ENCODE results near the gene KCNJ10.

Gene KCNJ10

GRCh38 chr1:160101037-160101716 is 31.2 kb upstream of the KCNJ10 start:
- DNase-seq (ENCODE audit: low read depth, low spot score) = peak; percentile 78
- no peak overlapping the region for H3K4me3 ChIP-seq (ENCODE audit: low read length)

- DNase-seq (ENCODE audit: low read depth, low spot score) = no peak
- no peak overlapping the region for H3K4me3 ChIP-seq (ENCODE audit: low read length)
Measured at GRCh38 chr1:160099716-160100375, 29.9 kb upstream of the KCNJ10 start.

- H3K4me3 ChIP-seq (ENCODE audit: low read length) = peak overlapping the region; percentile 44
- peak; percentile 88 for DNase-seq (ENCODE audit: low read depth, low spot score)
Measured at GRCh38 chr1:160098852-160099561, 29.0 kb upstream of the KCNJ10 start.

- peak within 1 kb of the TSS; percentile 88 for H3K4me3 ChIP-seq (ENCODE audit: low read length)
- peak; percentile 90 for DNase-seq (ENCODE audit: low read depth, low spot score)
Measured at GRCh38 chr1:160097911-160098851, 28.2 kb upstream of the KCNJ10 start, which contains the start of gene IGSF8. Gene IGSF8, minus strand, starts transcription at chr1:160098619. Its CDS starts 147 bp downstream, at chr1:160098472.

- no peak for DNase-seq (ENCODE audit: low read depth, low spot score)
- H3K4me3 ChIP-seq (ENCODE audit: low read length) = peak overlapping the region; percentile 88
Measured at GRCh38 chr1:160097151-160097910, 27.4 kb upstream of the KCNJ10 start.

- no peak for DNase-seq (ENCODE audit: low read depth, low spot score)
- no peak overlapping the region for H3K4me3 ChIP-seq (ENCODE audit: low read length)
Measured at GRCh38 chr1:160096274-160097116, 26.5 kb upstream of the KCNJ10 start.

GRCh38 chr1:160095382-160096105 is 25.6 kb upstream of the KCNJ10 start:
- H3K4me3 ChIP-seq (ENCODE audit: low read length) = no peak overlapping the region
- DNase-seq (ENCODE audit: low read depth, low spot score) = no peak

GRCh38 chr1:160094806-160095205 is 24.8 kb upstream of the KCNJ10 start:
- no peak overlapping the region for H3K4me3 ChIP-seq (ENCODE audit: low read length)
- DNase-seq (ENCODE audit: low read depth, low spot score) = no peak

GRCh38 chr1:160094291-160094625 is 24.3 kb upstream of the KCNJ10 start:
- DNase-seq (ENCODE audit: low read depth, low spot score) = no peak
- H3K4me3 ChIP-seq (ENCODE audit: low read length) = no peak overlapping the region

GRCh38 chr1:160093624-160094290 is 23.8 kb upstream of the KCNJ10 start:
- DNase-seq (ENCODE audit: low read depth, low spot score) = no peak

GRCh38 chr1:160093069-160093395 is 23.1 kb upstream of the KCNJ10 start:
- H3K4me3 ChIP-seq (ENCODE audit: low read length) = no peak overlapping the region

More at GRCh38 chr1:160093624-160094290, 23.8 kb upstream of the KCNJ10 start:
- H3K4me3 ChIP-seq (ENCODE audit: low read length) = no peak overlapping the region

GRCh38 chr1:160092366-160093068 is 22.6 kb upstream of the KCNJ10 start:
- H3K4me3 ChIP-seq (ENCODE audit: low read length) = no peak overlapping the region
- no peak for DNase-seq (ENCODE audit: low read depth, low spot score)

More at GRCh38 chr1:160093069-160093395, 23.1 kb upstream of the KCNJ10 start:
- no peak for DNase-seq (ENCODE audit: low read depth, low spot score)

- DNase-seq (ENCODE audit: low read depth, low spot score) = no peak
Measured at GRCh38 chr1:160091666-160092223, 21.8 kb upstream of the KCNJ10 start.

GRCh38 chr1:160090760-160091159 is 20.8 kb upstream of the KCNJ10 start:
- DNase-seq (ENCODE audit: low read depth, low spot score) = no peak

More at GRCh38 chr1:160091666-160092223, 21.8 kb upstream of the KCNJ10 start:
- H3K4me3 ChIP-seq (ENCODE audit: low read length) = no peak overlapping the region

GRCh38 chr1:160089883-160090282 is 19.9 kb upstream of the KCNJ10 start:
- H3K4me3 ChIP-seq (ENCODE audit: low read length) = no peak overlapping the region
- DNase-seq (ENCODE audit: low read depth, low spot score) = no peak

More at GRCh38 chr1:160090760-160091159, 20.8 kb upstream of the KCNJ10 start:
- no peak overlapping the region for H3K4me3 ChIP-seq (ENCODE audit: low read length)

Data from Jurkat, Clone E6-1 (cell line).